ENCODE data around the gene PRM1.

The PRM1 gene, protein sequence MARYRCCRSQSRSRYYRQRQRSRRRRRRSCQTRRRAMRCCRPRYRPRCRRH

DNA sequence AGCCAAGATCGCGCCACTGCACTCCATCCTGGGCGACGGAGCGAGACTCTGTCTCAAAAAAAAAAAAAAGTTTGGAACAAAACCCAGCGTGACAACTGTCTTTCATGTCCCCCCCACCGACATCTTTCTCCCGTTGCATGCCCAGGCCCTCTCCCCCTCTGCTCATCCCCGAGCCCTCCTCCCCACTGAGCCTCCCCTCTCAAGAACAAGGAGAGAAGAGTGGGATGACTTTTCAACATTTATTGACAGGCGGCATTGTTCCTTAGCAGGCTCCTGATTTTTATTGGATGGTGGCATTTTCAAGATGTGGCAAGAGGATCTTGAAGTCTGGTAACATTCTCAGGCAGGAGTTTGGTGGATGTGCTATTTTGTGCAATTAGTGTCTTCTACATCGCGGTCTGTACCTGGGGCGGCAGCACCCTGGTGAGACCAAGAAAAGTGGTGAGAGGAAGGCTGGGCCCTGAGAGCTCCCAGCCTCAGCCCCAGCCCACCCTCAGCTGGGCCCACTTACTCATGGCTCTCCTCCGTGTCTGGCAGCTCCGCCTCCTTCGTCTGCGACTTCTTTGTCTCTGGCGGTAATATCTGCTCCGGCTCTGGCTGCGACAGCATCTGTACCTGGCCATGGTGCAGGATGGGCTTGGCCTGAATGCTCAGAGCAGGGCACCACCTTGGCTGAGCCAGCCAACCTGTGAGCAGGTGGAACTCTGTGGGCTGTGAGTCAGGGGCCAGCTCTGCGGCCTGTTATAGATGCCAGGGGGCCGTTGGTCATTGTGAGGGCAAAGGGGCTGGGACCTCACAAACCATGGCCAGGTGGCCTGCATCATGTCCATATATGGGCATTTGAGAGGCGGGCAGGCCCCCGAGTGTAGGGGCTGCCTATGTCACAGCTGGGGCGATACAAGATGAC, at the start of gene PRM1:
Gene PRM1 (minus strand): TSS at position 715 of the 907 bp plus-strand sequence. CDS start 92 bp downstream, at position 623.
- no peak for DNase-seq (ENCODE audit: low read depth, low spot score)

GRCh38 chr16:11330526-11331237, 49.6 kb upstream of the PRM1 start:
- DNase-seq (ENCODE audit: low read depth, low spot score): no peak

GRCh38 chr16:11329891-11330290, 48.8 kb upstream of the PRM1 start:
- DNase-seq (ENCODE audit: low read depth, low spot score): no peak

DNA sequence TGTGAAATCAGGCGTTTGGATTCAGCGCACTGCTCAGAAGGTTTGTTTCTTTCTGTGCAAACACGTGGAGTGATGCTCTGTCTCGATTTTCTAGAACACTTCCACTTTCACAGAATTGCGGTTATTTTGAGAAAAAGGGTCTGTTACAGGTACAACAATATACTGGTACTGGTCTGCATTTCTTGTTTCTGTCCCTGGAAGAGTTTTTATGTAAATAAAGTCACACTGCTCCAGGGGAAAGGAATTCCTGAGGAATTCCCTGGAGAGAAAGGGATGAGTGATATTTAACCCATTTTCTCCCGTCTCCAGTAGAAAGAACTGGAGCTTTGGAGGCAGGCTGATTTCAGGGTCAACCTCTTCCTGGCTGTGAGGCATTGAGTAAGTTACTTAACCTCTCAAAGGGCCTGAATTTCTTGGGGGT, 48.0 kb upstream of the PRM1 start:
- no peak for DNase-seq (ENCODE audit: low read depth, low spot score)

- DNase-seq (ENCODE audit: low read depth, low spot score): peak; percentile 98
Observed at GRCh38 chr16:11328172-11329070, 47.3 kb upstream of the PRM1 start.

DNA sequence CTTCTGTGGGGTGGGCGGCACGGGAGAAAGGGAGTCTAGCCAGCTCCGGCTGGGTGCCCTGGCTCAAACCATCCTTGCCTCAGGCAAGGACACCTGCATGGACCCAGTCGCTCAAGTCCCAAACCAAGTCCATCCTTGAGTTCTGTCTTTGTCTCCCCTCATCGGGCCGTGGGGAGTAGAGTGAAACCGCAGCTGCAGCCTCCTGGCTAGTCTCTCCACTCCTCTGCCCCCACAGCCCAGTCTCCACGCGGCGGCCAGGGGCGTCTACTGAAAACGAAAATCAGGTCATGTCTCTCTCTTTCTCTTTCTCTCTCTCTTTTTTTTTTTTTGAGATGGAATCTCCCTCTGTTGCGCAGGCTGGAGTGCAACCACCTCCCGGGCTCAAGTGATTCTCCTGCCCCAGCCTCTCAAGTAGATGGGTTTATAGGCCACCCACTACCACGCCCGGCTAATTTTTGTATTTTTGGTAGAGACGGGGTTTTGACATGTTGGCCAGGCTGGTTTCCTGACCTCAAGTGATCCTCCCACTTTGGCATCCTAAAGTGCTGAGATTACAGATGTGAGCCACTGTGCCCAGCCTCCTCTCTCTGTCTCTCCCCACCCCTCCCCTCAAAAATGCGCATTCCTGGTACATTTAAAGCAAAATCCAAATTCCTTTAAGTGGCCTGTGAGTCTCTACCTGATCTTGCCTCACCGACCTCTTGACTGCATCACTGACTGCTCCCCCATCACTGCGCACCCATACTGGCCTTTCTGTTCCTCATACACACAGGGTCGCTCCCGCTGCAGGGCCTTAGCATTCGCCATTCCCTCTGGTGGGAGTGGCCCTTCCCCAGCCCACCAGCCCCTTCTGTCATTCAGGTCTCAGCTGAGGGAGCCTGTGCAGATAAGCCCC, 46.4 kb upstream of the PRM1 start:
- no peak for DNase-seq (ENCODE audit: low read depth, low spot score)

DNA sequence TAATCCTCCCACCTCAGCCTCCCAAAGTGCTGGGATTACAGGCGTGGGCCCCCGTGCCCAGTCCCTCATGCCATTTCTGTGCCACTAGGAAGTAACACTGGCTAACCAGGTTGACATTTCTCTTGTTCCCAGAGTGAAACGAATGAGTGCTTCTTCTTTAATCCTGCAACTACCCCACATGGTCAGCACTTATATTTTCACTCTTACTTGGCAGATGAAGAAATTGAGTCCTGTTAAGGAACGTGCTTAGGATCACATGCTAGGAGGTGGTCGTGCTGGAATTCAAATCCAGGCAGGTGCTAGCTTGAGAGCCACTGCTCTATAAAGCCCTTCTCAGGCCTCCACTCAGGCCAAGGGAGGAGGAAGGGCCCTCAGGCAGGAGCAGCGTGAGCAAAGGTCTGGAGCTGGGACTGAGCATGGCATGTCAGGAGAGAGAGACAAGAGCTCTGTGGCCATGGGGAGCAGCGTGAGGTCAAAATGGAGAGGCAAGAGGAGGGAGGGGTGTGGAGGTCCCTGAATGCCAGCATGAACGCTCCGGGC, 45.7 kb upstream of the PRM1 start:
- no peak for DNase-seq (ENCODE audit: low read depth, low spot score)

- no peak for DNase-seq (ENCODE audit: low read depth, low spot score)
Observed at GRCh38 chr16:11326084-11326736, 45.1 kb upstream of the PRM1 start.

DNA sequence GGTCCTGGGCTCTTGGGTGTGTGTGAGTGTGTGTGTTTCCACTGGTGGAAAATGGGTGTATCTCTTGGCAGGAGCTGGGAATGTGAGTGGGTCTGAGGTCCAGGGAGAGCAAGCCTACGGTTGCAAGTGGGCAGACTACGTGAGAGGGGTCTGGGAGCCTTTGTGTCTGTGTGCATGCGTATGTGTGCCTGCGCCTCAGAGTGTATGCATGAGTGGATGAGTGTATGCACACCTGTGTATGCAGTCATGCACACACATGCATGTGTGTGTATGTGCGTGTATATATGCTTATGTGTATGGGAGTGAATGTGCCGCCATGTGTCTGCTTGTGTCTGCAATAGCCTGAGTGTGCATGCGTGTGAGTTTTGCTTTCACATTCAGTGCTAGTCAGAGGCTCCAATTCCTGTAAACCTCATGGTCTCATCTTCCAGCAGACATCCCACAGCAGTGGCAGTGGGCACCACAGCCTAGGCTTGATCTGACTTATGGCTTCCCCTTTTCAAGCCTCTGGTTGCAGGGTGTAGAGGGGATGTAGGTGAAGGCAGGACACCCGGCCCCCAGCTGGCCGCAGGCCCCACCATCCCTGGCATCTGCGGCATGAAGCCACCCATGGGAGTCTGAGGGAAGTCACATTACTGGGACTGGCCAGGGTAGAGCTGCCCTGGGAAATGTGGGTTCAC, 44.4 kb upstream of the PRM1 start:
- DNase-seq (ENCODE audit: low read depth, low spot score): no peak

DNA sequence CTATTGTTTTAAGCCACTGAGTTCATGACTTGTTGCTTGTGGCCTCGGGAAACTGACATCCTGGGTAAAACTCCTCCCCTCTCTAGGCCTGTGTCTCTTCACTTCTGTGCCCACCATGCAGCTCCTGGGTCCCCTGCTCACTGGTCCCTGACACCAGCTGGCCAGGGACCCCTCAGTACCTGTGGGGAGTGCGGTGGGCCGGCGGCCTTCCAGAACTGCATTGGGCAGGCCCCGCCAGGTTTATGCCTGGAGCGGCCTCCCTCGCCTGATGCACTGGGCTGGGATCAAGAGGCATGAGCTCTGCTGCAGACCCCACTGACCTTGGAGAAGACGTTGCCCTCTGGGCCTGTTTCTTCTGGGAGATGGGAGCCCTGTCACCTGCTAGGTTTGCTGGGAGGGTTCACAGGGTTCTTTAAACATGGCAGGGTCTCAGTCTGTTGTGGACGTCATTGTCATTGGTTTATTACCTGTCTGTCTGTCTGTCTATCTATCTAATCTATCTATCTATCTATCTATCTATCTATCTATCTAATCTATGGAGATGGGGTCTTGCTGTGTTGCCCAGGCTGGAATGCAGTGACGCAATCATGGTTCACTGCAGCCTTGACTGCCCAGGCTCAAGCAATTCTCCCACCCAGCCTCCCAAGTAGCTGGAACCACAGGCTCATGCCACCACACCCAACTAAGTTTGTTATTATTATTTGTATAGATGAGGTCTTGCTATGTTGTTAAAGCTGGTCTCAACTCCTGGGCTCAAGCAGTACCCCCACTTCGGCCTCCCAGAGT, 42.6 kb upstream of the PRM1 start:
- DNase-seq (ENCODE audit: low read depth, low spot score): no peak

DNA sequence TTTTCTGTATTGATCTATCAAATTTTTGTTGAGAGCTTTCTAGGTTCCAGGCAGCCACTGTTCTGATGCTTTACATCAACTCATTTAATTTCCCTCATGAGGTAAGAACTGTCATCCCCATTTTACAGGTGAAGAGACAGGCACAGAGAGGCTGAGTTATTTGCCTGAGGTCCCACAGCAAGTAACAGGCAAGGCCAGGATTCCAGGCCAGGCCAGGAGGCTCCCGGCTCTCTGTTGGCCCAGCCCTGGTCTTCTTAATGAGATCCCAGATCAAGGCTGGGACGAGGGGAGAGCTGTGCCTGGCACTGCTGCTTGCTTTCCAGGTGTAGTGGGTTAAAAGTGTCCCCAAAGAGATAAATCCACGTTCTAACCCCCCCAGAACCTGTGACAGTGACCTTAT, 41.7 kb upstream of the PRM1 start:
- DNase-seq (ENCODE audit: low read depth, low spot score): no peak

GRCh38 chr16:11321662-11322061, 40.5 kb upstream of the PRM1 start:
- no peak for DNase-seq (ENCODE audit: low read depth, low spot score)

DNA sequence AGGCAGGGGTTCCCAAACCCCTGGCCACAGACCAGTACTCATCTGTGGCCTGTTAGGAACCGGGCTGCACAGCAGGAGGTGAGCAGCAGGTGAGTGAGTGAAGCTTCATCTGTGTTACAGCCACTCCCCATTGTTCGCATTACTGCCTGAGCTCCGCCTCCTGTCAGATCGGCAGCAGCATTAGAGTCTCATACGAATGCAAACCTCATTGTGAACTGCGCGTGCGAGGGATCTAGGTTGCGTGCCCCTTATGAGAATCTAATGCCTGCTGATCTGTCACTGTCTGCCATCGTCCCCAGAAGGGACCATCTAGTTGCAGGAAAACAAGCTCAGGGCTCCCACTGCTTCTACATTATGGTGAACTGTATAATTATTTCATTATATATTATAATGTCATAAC, 39.0 kb upstream of the PRM1 start:
- DNase-seq (ENCODE audit: low read depth, low spot score): no peak

DNA sequence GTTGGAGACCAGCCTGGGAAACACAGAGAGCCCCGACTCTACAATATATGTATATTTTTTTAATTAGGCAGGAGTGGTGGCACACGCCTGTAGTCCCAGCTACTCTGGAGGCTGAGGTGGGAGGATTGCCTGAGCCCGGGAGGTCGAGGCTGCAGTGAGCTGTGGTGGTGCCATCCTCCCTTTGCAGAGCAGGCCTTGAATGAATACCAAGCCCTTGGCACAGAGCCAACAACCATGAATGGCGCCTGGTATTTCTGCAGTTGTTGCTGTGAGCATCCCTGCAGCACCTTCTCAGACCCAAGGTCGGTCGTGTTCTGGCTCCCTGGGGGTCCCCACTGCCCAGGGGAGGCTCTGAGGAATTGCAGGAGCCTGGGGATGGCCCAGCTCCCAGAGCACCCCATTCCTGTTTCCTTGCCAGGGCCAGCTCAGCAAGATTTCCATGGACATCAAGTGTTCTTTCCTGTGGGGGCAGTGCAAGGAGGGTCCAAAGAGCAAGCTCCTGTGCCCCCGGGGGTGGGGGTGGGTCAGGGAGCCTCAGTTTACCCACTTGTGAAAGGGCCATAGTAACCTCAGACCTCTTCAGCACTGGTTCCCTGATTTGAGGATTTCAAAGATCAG, 38.5 kb upstream of the PRM1 start:
- DNase-seq (ENCODE audit: low read depth, low spot score): no peak

GRCh38 chr16:11318817-11319216, 37.7 kb upstream of the PRM1 start:
- DNase-seq (ENCODE audit: low read depth, low spot score): no peak

- no peak for DNase-seq (ENCODE audit: low read depth, low spot score)
Observed at GRCh38 chr16:11316331-11317015, 35.3 kb upstream of the PRM1 start.

- DNase-seq (ENCODE audit: low read depth, low spot score): peak; percentile 99
Observed at GRCh38 chr16:11315510-11315909, 34.4 kb upstream of the PRM1 start.

Measured in iPS DF 19.7 (cell line).